Head of caudate nucleus (tissue), 42 donors: ENCODE measurements around the gene PM20D1.
"Not testable (repeated sequence)": the region's sequence is repeated elsewhere in the genome, so short reads cannot be mapped to it uniquely, and the experiment has no call there.

ENCODE experiments used
- DNase-seq, 42 donors: peaks; one replicate each; pipeline versions ENCODE4 v3.0.0 to v3.0.0-alpha.2; 2020 to 2021; ENCODE audit warnings: mixed read lengths in 7 of 42
- intact Hi-C: fragments of 100-400 bp; cut with DNase I; formaldehyde crosslinking; loops from one replicate; pipeline ENCODE4 v1.15.0; 2022

PM20D1 gene

GRCh38 chr1:205843036-205843859 is 6.7 kb downstream of the PM20D1 start:
- intact Hi-C loops: no loop called here
- no peak for DNase-seq

DNA sequence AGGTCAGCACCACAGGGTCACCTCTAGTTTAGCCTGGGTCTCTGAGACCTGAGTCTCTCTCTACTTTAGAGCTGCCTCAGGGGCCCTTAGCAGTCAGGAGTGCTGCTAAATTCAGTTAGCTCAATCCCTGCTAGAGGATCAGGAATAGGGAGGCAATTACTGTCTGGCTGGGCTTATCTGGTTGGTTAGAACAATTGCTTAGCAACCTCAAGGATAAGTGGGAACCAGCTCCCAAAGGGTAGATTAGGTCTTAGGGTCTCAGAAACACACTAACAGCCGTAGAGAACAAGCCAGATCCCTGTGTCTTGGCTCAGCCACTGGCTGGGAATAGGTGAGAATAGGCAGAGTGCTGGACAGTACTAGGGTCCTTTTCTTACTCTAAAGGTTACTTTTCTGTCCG is 7.7 kb downstream of the PM20D1 start:
- no peak for DNase-seq
- intact Hi-C loops: no loop called here

- DNase-seq: no peak
- intact Hi-C loops: no loop called here
Measured at GRCh38 chr1:205840146-205840923, 9.6 kb downstream of the PM20D1 start.

GRCh38 chr1:205837382-205837970 is 12.5 kb downstream of the PM20D1 start:
- intact Hi-C loops: no loop called here
- no peak for DNase-seq

- DNase-seq: no peak
- intact Hi-C loops: no loop called here
Measured at GRCh38 chr1:205834751-205835150, 15.2 kb downstream of the PM20D1 start.

- DNase-seq: peak in 1 of 42 donors; percentile 16
- intact Hi-C loops: no loop called here
Measured at GRCh38 chr1:205832326-205832751, 17.6 kb downstream of the PM20D1 start.

DNA sequence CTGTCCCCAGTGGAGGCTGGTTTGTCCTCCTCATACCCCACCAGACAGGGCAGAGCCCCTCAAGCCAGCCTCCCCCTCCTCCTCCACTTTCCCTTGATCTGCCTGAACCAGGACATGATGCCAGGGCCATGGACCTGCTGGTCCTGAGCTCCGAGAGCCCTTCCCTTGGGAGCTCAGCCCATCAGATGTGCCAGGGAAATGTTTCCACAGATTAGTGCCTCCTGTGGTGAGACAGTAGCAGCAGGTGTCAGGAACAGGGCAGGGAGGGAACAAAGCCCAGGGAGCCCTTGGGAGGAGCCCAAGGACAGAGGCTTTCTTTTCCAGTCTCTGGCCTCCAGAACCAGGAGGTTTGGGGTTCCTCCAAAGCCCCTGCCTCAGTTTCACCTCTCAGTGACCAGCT is 22.3 kb downstream of the PM20D1 start:
- intact Hi-C loops: no loop called here
- no peak for DNase-seq

DNA sequence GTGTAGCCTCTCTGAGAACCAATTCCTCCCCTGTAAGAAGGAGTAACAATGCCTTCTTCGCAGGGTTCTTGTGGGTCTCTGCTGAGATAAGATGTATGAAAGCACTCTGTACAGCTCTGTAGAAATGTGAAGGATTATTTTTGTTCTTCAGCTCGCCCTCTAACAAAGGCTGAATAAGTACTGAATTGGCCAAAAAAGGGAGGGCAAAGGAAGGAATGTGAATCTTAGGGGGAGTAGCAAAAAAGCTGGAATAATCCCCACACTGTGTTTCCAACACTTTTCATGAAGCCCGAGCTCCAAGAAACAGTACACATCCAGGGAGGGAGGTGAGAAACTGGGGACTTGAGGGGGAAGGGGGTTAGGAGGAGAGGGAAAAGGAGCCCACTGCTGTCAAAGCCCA is 22.9 kb downstream of the PM20D1 start:
- intact Hi-C loops: no loop called here
- no peak for DNase-seq

DNA sequence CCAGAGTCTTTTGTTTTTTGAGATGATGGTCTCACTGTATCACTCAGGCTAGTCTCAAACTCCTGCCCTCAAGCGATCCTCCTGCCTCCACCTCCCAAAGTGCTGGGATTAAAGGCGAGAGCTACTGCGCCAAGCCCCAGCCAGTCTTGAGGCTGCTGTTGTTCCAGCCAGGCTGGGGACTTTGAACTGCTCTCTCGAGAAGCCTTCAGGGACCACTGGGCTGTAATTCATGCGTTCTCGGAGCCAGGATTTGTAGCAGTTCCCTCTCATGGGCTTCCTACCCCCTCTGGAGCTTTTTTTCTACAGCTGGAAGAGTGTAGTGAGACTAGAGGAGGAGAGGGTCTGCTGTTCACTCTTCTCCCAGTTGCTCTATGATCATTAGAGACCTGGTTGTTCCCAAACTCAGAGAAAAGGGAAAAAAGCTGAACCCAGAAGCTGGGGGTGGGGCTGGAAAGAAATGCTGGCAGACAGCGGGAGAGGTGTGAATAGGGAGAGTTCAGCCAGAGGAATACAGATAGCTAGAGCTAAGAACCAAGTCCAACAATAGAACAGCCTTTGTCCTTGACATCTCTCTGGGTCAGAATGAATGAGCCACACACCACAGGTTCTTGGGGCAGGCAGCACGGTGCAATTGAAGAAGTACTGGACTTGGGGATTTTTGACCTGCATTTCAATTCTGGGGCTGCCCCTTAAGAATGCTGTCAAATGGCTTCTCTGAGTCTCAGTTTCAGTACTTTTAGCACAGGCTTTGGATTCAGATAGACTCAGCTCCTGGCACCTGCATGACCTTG is 23.7 kb downstream of the PM20D1 start:
- intact Hi-C loops: no loop called here
- no peak for DNase-seq

DNA sequence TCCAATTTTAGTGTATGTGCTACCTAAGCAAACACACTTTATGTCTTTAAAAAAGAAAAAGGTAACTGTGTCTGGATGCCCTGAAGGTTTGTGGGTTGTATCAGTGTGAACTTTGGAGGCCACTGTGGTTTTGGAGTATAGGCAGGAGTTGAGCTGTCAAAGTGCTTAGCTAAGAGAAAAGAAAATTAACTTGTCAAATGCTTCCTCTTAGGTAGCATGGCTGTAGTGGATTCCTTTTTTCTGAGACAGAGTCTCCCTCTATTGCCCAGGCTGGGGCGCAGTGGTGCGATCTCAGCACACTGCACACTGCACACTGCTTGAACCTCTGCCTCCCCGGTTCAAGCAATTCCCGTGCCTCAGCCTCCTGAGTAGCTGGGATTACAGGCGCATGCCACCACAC is 25.8 kb downstream of the PM20D1 start:
- intact Hi-C loops: no loop called here
- DNase-seq: no peak

- DNase-seq, intact Hi-C loops: not testable (repeated sequence)
Measured at GRCh38 chr1:205823260-205823659, 26.7 kb downstream of the PM20D1 start.

- intact Hi-C loops: no loop called here
- DNase-seq: no peak
Measured at GRCh38 chr1:205822397-205822796, 27.5 kb downstream of the PM20D1 start.

DNA sequence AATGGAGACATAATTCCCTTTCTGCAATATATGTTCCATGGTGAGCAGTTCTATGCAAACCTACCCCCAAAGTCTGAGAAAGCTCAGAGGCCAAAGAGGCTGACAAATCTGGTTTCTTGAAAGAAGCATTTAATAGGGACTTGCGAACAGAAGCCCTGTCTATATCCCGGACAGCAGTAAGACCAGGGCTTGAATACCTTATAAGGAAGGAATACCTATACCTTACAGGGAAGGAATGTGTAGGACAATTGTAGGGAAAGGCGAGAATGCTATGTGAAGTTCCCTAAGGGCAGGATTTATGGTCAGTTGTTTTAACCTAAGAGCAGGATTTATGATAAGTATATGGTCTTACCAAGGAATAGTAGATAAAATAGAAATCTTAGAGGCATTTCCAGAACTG is 31.9 kb downstream of the PM20D1 start:
- intact Hi-C loops: loop anchor here (10.0 kb wide), 1 partner anchor 287 kb away; no protein-coding TSS in a partner anchor

DNA sequence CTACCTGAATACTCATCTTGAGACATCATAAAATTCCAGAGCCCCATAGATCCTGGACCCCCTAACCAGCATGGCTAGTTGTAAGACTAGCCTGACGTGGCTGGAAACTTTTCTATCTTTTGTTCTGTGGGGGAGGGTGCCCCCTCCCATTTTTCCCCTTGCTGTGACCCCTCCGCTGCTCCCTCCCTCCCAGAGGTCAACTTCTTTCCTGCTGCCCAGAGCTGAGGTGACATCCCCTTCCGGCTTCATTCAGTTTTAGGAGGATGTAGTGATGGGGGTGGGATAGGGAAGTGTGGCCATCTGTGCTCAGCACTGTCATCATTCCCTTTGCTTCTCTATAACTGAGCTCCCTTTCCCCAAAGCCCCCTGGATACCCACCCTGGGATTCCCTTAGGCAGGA is 32.6 kb downstream of the PM20D1 start:
- DNase-seq: no peak
- intact Hi-C loops: loop anchor here (10.0 kb wide), 1 partner anchor 287 kb away; no protein-coding TSS in a partner anchor

More for the DNA sequence above, 31.9 kb downstream of the PM20D1 start:
- DNase-seq: no peak

DNA sequence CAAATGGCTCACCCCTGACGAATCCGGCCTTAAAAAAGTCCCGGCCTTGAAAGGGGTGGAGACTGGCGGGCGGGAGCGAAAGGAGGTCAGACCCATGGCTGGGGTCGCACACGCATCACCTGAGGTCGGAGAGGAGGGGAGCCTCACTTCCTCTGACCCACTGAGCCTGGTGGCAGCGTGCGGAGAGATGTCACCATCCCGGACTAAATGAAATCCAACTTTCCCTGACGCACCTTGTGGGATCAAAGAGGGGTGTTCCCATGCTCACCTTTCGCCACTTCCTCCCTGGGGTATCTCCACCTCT is 36.2 kb downstream of the PM20D1 start:
- intact Hi-C loops: loop anchor here (10.0 kb wide), 1 partner anchor 291 kb away; no protein-coding TSS in a partner anchor
- peak in 3 of 42 donors; percentile 33 to 45 (median 34) for DNase-seq

DNA sequence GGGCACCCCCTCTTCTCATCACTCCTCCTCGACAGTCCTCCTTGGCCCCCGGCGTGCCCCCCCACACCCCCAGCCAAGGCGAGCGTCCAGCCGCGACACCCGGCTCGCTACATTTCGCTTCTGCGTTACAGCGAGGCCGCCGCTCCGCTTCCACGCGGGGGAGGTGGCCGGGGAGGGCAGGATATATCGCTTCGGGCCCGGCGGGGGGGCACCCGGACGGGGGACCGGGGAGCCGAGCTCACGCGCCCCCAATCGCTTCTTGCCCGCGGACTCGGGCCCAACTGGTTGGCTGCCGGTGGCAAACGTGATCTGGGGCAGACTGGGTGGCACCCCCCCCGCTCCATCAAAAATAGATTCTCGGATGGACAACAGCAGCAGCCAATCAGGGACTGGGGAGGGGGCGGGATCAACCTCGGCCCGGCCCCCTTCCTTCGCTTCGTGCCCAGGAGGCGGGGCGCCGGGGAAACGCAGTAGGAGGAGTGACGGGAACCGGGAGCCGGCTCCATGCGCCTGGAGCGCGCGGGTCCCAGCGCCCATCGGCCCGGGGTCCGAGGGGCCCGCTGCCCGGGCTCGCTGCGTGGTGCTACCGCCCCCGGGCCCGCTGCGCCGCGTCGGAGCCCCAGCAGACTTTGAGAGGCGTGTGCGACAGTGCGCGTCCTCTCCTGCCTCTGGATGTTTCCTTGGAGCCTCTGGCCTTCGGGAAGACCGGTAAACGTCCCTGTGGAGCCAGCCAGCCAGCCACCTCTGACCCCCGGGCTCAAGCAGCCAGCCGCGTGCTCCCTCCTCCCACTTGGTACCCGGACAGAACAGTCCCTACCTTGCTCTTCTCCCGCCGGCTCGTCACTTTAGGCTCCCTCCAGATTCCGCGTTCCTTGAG is 36.8 kb downstream of the PM20D1 start, which contains the start of gene SLC41A1:
Gene SLC41A1 (minus strand): TSS at position 321 of the 877 bp plus-strand sequence. CDS start 2,757 bp downstream, outside the sequence.
- intact Hi-C loops: loop anchor here (10.0 kb wide), 1 partner anchor 292 kb away; no protein-coding TSS in a partner anchor
- peak; percentile 94 to 99 (median 97) for DNase-seq

DNA sequence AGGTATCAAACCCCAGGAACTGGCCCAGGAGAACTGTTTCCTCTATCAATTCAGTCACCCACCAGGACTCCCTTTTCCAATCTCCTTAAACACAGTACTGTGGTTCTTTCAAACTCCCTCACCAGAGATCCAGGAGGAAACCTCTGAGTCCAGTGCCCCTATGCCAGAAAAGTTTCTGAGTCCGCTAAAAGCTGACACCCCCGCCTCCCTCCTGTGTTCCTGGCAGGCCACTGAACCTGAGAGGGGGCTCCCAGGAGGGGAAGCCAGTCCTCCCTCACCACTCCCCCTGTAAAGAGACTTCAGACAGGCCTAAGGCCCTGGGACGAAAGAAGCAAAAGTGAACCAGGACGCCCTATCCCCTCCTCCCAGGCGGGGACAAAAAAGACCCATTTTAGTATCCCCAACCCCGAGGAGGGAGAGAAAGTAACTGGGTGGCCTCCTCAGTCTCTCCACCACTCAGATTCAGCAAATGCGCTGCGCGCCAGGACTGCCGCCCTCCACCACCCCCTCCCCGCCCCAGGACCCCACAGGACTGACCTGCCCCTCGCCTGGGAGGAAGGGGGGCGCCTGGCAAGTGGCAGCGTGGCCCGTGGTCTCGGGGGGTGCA is 37.6 kb downstream of the PM20D1 start:
- intact Hi-C loops: loop anchor here (10.0 kb wide), 1 partner anchor 292 kb away; no protein-coding TSS in a partner anchor
- DNase-seq: peak in 22 of 42 donors; percentile 11 to 61 (median 36)
